ENCODE results near the gene MTA1.

MTA1 gene

GRCh38 chr14:105469456-105470349 lies 50.1 kb downstream of the MTA1 start:
- intact Hi-C loops (cut with micrococcal nuclease) = no loop called here

GRCh38 chr14:105470350-105471296 lies 51.0 kb downstream of the MTA1 start:
- intact Hi-C loops (cut with micrococcal nuclease) = no loop called here
- no peak overlapping the region for H3K27ac Mint-ChIP-seq
- H3K4me3 Mint-ChIP-seq = no peak overlapping the region
- peaks cover 53% of the 10 kb centered on the region for H3K36me3 Mint-ChIP-seq (ENCODE audit: low read depth)
- H3K27me3 Mint-ChIP-seq = peaks cover 28% of the 10 kb centered on the region
- H3K4me1 Mint-ChIP-seq (ENCODE audit: low read depth) = peaks cover 9% of the 10 kb centered on the region
- H3K9me3 Mint-ChIP-seq = no peaks in the 10 kb centered on the region

More at GRCh38 chr14:105469456-105470349, 50.1 kb downstream of the MTA1 start:
- Mint-ChIP-seq H3K9me3 (no peaks in the 10 kb centered on the region), H3K4me1 (ENCODE audit: low read depth) (peaks cover 9% of the 10 kb centered on the region), H3K27ac (no peak overlapping the region), H3K27me3 (peaks cover 23% of the 10 kb centered on the region), H3K4me3 (no peak overlapping the region), H3K36me3 (ENCODE audit: low read depth) (peaks cover 62% of the 10 kb centered on the region)

DNA sequence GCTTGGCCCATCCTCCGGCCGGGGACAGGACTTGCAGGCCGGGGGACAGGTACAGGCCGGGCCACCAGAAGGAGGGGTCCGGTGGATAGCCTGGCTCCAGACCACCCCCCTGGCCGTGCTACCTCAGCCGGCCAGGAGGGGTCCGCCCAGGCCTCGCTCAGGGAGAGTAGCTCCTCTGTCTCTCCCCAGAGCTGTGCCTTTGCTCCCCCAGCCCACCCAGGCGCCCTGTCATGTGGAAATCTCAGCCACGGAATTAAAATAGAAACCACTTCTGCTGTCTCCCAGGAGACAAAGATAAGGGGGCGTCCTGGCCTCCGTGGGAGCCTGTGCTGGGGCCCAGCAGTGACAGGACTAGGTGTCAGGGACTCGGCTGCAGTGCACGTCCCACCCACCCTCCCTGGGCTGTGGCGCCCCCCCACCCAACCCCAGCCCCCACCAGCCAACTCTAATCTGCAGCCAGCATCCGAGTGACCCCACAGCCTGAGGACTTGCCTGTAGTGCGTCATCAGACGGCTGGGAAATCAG lies 51.7 kb downstream of the MTA1 start:
- H3K4me3 Mint-ChIP-seq = no peak overlapping the region
- H3K27ac Mint-ChIP-seq = no peak overlapping the region
- intact Hi-C loops (cut with micrococcal nuclease) = no loop called here
- H3K9me3 Mint-ChIP-seq = no peaks in the 10 kb centered on the region
- H3K27me3 Mint-ChIP-seq = peaks cover 36% of the 10 kb centered on the region
- peaks cover 17% of the 10 kb centered on the region for H3K4me1 Mint-ChIP-seq (ENCODE audit: low read depth)
- H3K36me3 Mint-ChIP-seq (ENCODE audit: low read depth) = peaks cover 45% of the 10 kb centered on the region

GRCh38 chr14:105471823-105472485 lies 52.3 kb downstream of the MTA1 start:
- Mint-ChIP-seq H3K27me3 (peaks cover 41% of the 10 kb centered on the region), H3K4me3 (no peak overlapping the region), H3K9me3 (peaks cover under 1% of the 10 kb centered on the region), H3K4me1 (ENCODE audit: low read depth) (peaks cover 23% of the 10 kb centered on the region), H3K36me3 (ENCODE audit: low read depth) (peaks cover 40% of the 10 kb centered on the region), H3K27ac (no peak overlapping the region)
- intact Hi-C loops (cut with micrococcal nuclease) = no loop called here

GRCh38 chr14:105472486-105472991 lies 52.9 kb downstream of the MTA1 start:
- Mint-ChIP-seq H3K9me3 (peaks cover 6% of the 10 kb centered on the region), H3K4me1 (ENCODE audit: low read depth) (peaks cover 29% of the 10 kb centered on the region), H3K4me3 (no peak overlapping the region), H3K36me3 (ENCODE audit: low read depth) (peaks cover 39% of the 10 kb centered on the region), H3K27ac (peak overlapping the region; percentile 7), H3K27me3 (peaks cover 46% of the 10 kb centered on the region)
- intact Hi-C loops (cut with micrococcal nuclease) = no loop called here

- H3K4me3 Mint-ChIP-seq = peak overlapping the region; percentile 78
- peaks cover 9% of the 10 kb centered on the region for H3K9me3 Mint-ChIP-seq
- H3K4me1 Mint-ChIP-seq (ENCODE audit: low read depth) = peaks cover 31% of the 10 kb centered on the region
- H3K36me3 Mint-ChIP-seq (ENCODE audit: low read depth) = peaks cover 33% of the 10 kb centered on the region
- H3K27ac Mint-ChIP-seq = peak overlapping the region; percentile 7
- peaks cover 49% of the 10 kb centered on the region for H3K27me3 Mint-ChIP-seq
- intact Hi-C loops (cut with micrococcal nuclease) = no loop called here
Measured at GRCh38 chr14:105473033-105473676, 53.5 kb downstream of the MTA1 start.

DNA sequence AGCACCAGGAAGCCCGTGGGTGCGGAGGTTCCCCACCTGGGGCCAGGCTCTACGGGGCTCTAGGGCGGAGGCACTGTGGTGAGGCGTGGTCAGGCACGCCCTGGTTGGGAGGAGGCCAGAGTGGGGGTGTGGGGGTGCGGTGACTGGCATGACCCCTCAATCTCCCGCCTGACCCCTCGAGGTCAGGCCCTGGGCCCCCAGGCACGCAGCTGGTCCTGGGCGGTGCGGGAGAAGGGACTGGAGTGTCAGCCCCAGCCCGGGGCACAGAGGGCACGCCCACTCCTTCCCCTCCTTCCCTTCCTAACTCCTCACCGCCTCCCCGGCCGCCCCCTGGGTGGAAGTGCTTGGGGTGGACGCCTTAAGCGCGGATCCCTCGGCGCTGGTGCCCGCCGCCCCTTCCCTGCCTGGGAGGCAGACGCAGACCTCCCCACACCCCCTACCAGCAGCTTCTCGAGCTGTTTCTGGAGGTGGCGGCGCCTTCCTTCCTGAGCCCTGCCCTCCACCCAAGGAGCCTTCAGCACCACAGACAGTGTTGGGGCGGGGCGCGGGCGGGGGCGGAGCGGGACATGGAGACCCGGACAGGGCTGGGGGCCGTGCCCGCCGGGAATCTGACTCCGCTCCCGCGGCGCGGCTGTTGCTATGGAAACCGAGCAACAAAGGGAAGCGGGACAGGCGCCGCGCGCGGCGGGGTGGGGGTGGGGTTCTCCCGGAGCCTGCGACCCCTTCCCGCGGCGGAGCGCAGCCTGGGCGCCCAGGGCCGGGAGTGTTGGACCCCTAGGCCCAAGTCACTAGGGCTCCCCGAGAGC lies 54.3 kb downstream of the MTA1 start:
- Mint-ChIP-seq H3K27me3 (peaks cover 50% of the 10 kb centered on the region), H3K36me3 (ENCODE audit: low read depth) (peaks cover 26% of the 10 kb centered on the region), H3K9me3 (peaks cover 9% of the 10 kb centered on the region), H3K27ac (no peak overlapping the region), H3K4me1 (ENCODE audit: low read depth) (peaks cover 31% of the 10 kb centered on the region), H3K4me3 (peak overlapping the region; percentile 78)
- intact Hi-C loops (cut with micrococcal nuclease) = loop anchor here (2.0 kb wide), 1 partner anchor 17 kb away; the partner anchor contains the start of gene TEDC1

DNA sequence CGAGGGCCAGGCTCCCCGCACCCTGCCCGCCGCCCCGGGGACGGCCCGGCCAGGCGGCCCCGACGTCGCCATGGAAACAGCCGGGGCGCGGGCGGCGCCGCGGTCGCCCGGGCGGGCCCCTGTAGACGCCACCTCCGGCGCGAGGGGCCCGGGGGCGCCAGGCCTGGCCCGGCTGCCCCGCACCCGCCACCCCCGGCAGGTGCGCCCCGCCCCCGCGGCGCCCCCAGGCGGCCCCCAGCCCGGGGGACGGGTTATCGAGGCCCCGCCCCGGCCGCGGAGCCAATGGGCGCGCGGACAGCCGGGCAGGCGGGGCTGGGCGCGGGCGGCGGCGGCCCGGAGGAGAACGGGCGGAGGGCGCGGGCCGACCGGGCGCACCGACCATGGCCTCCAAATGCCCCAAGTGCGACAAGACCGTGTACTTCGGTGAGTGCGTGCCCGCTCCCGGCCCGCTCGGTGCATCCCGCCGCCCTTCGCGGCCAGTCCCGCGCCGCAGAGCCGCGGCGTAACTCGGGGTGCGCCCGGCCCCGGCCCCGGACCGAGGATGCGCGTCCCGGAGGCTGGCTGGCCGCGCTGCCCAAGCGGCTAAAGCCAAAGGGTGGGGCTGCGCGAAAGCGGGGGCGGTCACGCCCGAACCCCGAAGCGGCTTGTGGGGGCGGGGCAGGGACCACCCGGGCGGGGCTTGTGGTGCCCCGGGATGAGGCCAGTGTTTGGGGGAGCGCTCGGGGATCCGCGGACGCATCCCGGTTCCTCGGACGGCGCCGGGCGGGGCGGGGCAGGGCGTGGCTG lies 55.0 kb downstream of the MTA1 start, which contains the start of gene CRIP2:
CRIP2 (plus strand) TSS at position 339 of the 786 bp plus-strand sequence; CDS start at position 381, 42 bp downstream.
- H3K36me3 Mint-ChIP-seq (ENCODE audit: low read depth) = peaks cover 19% of the 10 kb centered on the region

GRCh38 chr14:105475269-105476096 lies 55.9 kb downstream of the MTA1 start:
- H3K27ac Mint-ChIP-seq = no peak overlapping the region
- H3K4me1 Mint-ChIP-seq (ENCODE audit: low read depth) = peaks cover 41% of the 10 kb centered on the region
- peaks cover 9% of the 10 kb centered on the region for H3K9me3 Mint-ChIP-seq
- H3K4me3 Mint-ChIP-seq = no peak overlapping the region
- intact Hi-C loops (cut with micrococcal nuclease) = loop anchor here (2.0 kb wide), 1 partner anchor 15 kb away; the partner anchor contains the start of gene TEDC1
- H3K36me3 Mint-ChIP-seq (ENCODE audit: low read depth) = peaks cover 11% of the 10 kb centered on the region
- H3K27me3 Mint-ChIP-seq = peaks cover 64% of the 10 kb centered on the region

More for the DNA sequence above, 55.0 kb downstream of the MTA1 start, which contains the start of gene CRIP2:
- H3K27me3 Mint-ChIP-seq = peaks cover 56% of the 10 kb centered on the region
- peaks cover 9% of the 10 kb centered on the region for H3K9me3 Mint-ChIP-seq
- peaks cover 33% of the 10 kb centered on the region for H3K4me1 Mint-ChIP-seq (ENCODE audit: low read depth)
- H3K4me3 Mint-ChIP-seq = peak within 1 kb of the TSS; percentile 78
- intact Hi-C loops (cut with micrococcal nuclease) = loop anchor here (2.0 kb wide), 1 partner anchor 16 kb away; the partner anchor contains the start of gene TEDC1
- no peak within 1 kb of the TSS for H3K27ac Mint-ChIP-seq

GRCh38 chr14:105476097-105476830 lies 56.6 kb downstream of the MTA1 start:
- H3K4me3 Mint-ChIP-seq = no peak overlapping the region
- H3K36me3 Mint-ChIP-seq (ENCODE audit: low read depth) = peaks cover 6% of the 10 kb centered on the region
- peaks cover 49% of the 10 kb centered on the region for H3K4me1 Mint-ChIP-seq (ENCODE audit: low read depth)
- peaks cover 68% of the 10 kb centered on the region for H3K27me3 Mint-ChIP-seq
- intact Hi-C loops (cut with micrococcal nuclease) = no loop called here
- no peak overlapping the region for H3K27ac Mint-ChIP-seq
- peaks cover 9% of the 10 kb centered on the region for H3K9me3 Mint-ChIP-seq
